Measurements from ENCODE around the gene SKP1.

- no peak for TF ChIP-seq POLR2A (IDR thresholded peaks at IDR 0.05)
- TF ChIP-seq, protein P1, sequence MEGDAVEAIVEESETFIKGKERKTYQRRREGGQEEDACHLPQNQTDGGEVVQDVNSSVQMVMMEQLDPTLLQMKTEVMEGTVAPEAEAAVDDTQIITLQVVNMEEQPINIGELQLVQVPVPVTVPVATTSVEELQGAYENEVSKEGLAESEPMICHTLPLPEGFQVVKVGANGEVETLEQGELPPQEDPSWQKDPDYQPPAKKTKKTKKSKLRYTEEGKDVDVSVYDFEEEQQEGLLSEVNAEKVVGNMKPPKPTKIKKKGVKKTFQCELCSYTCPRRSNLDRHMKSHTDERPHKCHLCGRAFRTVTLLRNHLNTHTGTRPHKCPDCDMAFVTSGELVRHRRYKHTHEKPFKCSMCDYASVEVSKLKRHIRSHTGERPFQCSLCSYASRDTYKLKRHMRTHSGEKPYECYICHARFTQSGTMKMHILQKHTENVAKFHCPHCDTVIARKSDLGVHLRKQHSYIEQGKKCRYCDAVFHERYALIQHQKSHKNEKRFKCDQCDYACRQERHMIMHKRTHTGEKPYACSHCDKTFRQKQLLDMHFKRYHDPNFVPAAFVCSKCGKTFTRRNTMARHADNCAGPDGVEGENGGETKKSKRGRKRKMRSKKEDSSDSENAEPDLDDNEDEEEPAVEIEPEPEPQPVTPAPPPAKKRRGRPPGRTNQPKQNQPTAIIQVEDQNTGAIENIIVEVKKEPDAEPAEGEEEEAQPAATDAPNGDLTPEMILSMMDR (IDR thresholded peaks at IDR 0.05) = no peak
These were observed 4.8 kb downstream of the SKP1 start for GRCh38 chr5:134171972-134172371.
